ENCODE measurements around the gene IFI6. TPM values are rescaled to one million over a fixed set of nuclear protein-coding genes. Genes with fewer than 3 reads are reported as not detected.

IFI6 gene
- total and polyA plus RNA-seq, 2 of the 4 experiments (the other 2 are of a cell fraction) = 7.3 to 16.8 TPM

DNA sequence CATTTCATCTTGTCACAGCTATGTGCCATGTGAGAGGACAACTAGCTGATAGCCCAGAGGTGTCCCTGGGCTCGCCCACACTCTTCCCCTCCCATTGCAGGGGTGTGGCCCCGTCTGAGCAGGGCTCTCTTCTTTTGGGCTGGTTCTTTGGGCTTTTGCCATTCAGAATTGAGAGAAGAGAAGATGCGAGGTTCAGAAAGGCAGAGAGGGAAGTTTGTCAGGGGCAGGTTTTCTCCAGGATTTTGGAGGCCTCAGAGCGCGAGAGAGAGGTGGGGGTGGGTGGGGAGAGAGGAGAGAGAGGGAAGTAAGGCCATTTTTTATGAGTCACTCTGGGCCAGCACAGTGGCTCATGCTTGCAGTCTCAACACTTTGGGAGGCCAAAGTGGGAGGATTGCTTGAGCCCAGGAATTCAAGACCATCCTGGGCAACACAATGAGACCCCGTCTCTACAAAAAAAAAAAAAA is 5.2 kb downstream of the IFI6 start:
- Histone ChIP-seq H3K14ac (replicated peaks; ENCODE audit: low read depth, low read length) (no peak overlapping the region), H2AK9ac (replicated peaks; ENCODE audit: low read depth, low read length, poor library complexity) (no peak overlapping the region), H3K36me3 (ENCODE audit: control insufficient read depth, insufficient read depth, low read length) (no peaks in the 10 kb centered on the region), H3K4me1 (ENCODE audit: control insufficient read depth, insufficient read depth, low read length) (peaks cover 3% of the 10 kb centered on the region; the same call in 1 of the 2 replicates), H3K79me1 (ENCODE audit: low read depth in 1 of 2, low read length in 2 of 2) (no peaks in the 10 kb centered on the region), H4K8ac (ENCODE audit: low read depth in 2 of 2, low read length in 2 of 2) (no peak overlapping the region), H4K20me1 (ENCODE audit: insufficient read depth, low read length) (peaks cover 3% of the 10 kb centered on the region; the same call in 1 of the 2 replicates), H2BK5ac (ENCODE audit: low read depth, low read length, poor library complexity, severe bottlenecking) (no peak overlapping the region), H3K9ac (ENCODE audit: low read depth, low read length) (no peak overlapping the region), H2BK120ac (ENCODE audit: low read depth, low read length) (no peak overlapping the region), H3K4ac (ENCODE audit: low read depth, low read length) (no peak overlapping the region), H4K5ac (ENCODE audit: low read depth, low read length) (no peak overlapping the region), H3K4me3 (ENCODE audit: insufficient read depth, low read depth, low read length) (no peak overlapping the region), H2AK5ac (ENCODE audit: low read depth, low read length) (no peak overlapping the region), H3K9me1 (ENCODE audit: insufficient read depth, low read length) (no peaks in the 10 kb centered on the region), H2BK20ac (ENCODE audit: low read depth, low read length) (no peak overlapping the region), H3K56ac (ENCODE audit: extremely low read depth, insufficient read depth, low read length) (no peak overlapping the region), H4K91ac (ENCODE audit: insufficient read depth, low read depth, low read length) (no peak overlapping the region), H2BK15ac (ENCODE audit: low read depth, low read length) (no peak overlapping the region), H3K9me3 (ENCODE audit: control insufficient read depth, insufficient read depth, low read length) (no peaks in the 10 kb centered on the region), H3K4me2 (ENCODE audit: low read depth, low read length) (no peak overlapping the region), H2AFZ (replicated peaks; ENCODE audit: low read length, poor library complexity) (no peak overlapping the region), H3K23ac (ENCODE audit: low read depth, low read length) (no peak overlapping the region), H3K18ac (ENCODE audit: low read depth, low read length) (no peak overlapping the region), H3K27ac (ENCODE audit: insufficient read depth, low read length) (no peak overlapping the region), H3K27me3 (ENCODE audit: control insufficient read depth, insufficient read depth, low read length) (no peaks in the 10 kb centered on the region)
- no CpG with 5 or more reads among the region's 6 CpGs for WGBS, 2 experiments (ENCODE audit: extremely low coverage in 2 of 2, insufficient read length in 1 of 2)
- POLR2A ChIA-PET (ENCODE audit: unreplicated experiment) = no interaction called here
- no peak for ATAC-seq (ENCODE audit: low read depth)
- DNase-seq = no peak
- in situ Hi-C loops (cut with MboI; ENCODE audit: low sequenced_read_pairs) = loop anchor here (10.0 kb wide), 1 partner anchor 252 kb away; no protein-coding TSS in a partner anchor
- intact Hi-C loops (cut with micrococcal nuclease) = no loop called here
- no peak for TF ChIP-seq NFE2L2 (IDR thresholded peaks at IDR 0.05; ENCODE audit: low read depth, low read length)
- no peak for TF ChIP-seq CHD1 (IDR thresholded peaks at IDR 0.05; ENCODE audit: low read depth, low read length)
- TF ChIP-seq POLR2A (IDR thresholded peaks at IDR 0.05; ENCODE audit: low read depth, low read length) = no peak
- TF ChIP-seq BHLHE40 (IDR thresholded peaks at IDR 0.05; ENCODE audit: low read depth, low read length) = no peak
- no peak for TF ChIP-seq RCOR1 (IDR thresholded peaks at IDR 0.05; ENCODE audit: insufficient replicate concordance, low read length)
- TF ChIP-seq SMC3 (IDR thresholded peaks at IDR 0.05; ENCODE audit: low read depth, low read length) = no peak
- TF ChIP-seq MAZ (IDR thresholded peaks at IDR 0.05; ENCODE audit: borderline replicate concordance, low read depth, low read length) = no peak
- TF ChIP-seq, protein P1, sequence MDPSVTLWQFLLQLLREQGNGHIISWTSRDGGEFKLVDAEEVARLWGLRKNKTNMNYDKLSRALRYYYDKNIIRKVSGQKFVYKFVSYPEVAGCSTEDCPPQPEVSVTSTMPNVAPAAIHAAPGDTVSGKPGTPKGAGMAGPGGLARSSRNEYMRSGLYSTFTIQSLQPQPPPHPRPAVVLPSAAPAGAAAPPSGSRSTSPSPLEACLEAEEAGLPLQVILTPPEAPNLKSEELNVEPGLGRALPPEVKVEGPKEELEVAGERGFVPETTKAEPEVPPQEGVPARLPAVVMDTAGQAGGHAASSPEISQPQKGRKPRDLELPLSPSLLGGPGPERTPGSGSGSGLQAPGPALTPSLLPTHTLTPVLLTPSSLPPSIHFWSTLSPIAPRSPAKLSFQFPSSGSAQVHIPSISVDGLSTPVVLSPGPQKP (IDR thresholded peaks at IDR 0.05; ENCODE audit: borderline replicate concordance, low read depth, low read length) = no peak
- TF ChIP-seq RAD21 (IDR thresholded peaks at IDR 0.05; ENCODE audit: low read length) = no peak
- TF ChIP-seq, protein P2, sequence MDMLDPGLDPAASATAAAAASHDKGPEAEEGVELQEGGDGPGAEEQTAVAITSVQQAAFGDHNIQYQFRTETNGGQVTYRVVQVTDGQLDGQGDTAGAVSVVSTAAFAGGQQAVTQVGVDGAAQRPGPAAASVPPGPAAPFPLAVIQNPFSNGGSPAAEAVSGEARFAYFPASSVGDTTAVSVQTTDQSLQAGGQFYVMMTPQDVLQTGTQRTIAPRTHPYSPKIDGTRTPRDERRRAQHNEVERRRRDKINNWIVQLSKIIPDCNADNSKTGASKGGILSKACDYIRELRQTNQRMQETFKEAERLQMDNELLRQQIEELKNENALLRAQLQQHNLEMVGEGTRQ (IDR thresholded peaks at IDR 0.05; ENCODE audit: low read depth, low read length) = no peak
- TF ChIP-seq FOS (IDR thresholded peaks at IDR 0.05; ENCODE audit: low read depth, low read length) = no peak
- no peak for TF ChIP-seq RFX5 (IDR thresholded peaks at IDR 0.05; ENCODE audit: low read depth, low read length)
- no TSS peak for BruUV-seq (replicated peaks)
- dilution Hi-C loops (cut with HindIII; ENCODE audit: low sequenced_read_pairs, unreplicated experiment) = no loop called here
- CTCF ChIA-PET = interaction anchor here (0.6 to 0.7 kb wide), 3 partner anchors 9 to 60 kb away, joined by 4 to 5 read pairs (median 4); no protein-coding TSS in a partner anchor
